ENCODE measurements around the gene PCAT7.

- TF ChIP-seq CTCF (optimal IDR thresholded peaks at IDR 0.05 in 1 of 3, IDR thresholded peaks at IDR 0.05 in 1 of 3, conservative IDR thresholded peaks at IDR 0.05 in 1 of 3; ENCODE audit: extremely low read depth in 1 of 3, insufficient read depth in 2 of 3, low read length in 3 of 3) = no peak
- TF ChIP-seq EZH2 (IDR thresholded peaks at IDR 0.05; ENCODE audit: low read length) = no peak
These were observed 64.1 kb downstream of the PCAT7 start for GRCh38 chr9:94619026-94619425.

All from keratinocyte (primary cell).